HG03571 (cell line): ENCODE measurements around the gene ARSA.
"Not testable (repeated sequence)": the region's sequence is repeated elsewhere in the genome, so short reads cannot be mapped to it uniquely, and the experiment has no call there.

Experiments
- ATAC-seq: cut with Tn5 transposase; IDR thresholded peaks from one replicate; pipeline ENCODE4 v1.9.1; 2021; ENCODE audit not compliant: unreplicated experiment

The ARSA gene

GRCh38 chr22:50624347-50625130, 3.4 kb downstream of the ARSA start:
- no peak for ATAC-seq

GRCh38 chr22:50622723-50623327, 5.1 kb downstream of the ARSA start:
- no peak for ATAC-seq

- no peak for ATAC-seq
Measured at GRCh38 chr22:50621948-50622722, 5.8 kb downstream of the ARSA start.

GRCh38 chr22:50621356-50621880, 6.5 kb downstream of the ARSA start:
- ATAC-seq, result peak; percentile 36

- ATAC-seq, result peak; percentile 35
Measured at GRCh38 chr22:50620593-50621355, 7.2 kb downstream of the ARSA start.

- not testable (repeated sequence) for ATAC-seq
Measured at GRCh38 chr22:50614296-50614695, 13.7 kb downstream of the ARSA start.

- no peak for ATAC-seq
Measured at GRCh38 chr22:50613291-50613981, 14.5 kb downstream of the ARSA start.

- ATAC-seq, result no peak
Measured at GRCh38 chr22:50612528-50613221, 15.3 kb downstream of the ARSA start.

- ATAC-seq, result no peak
Measured at GRCh38 chr22:50612168-50612527, 15.8 kb downstream of the ARSA start.

- ATAC-seq, result no peak
Measured at GRCh38 chr22:50611341-50612060, 16.5 kb downstream of the ARSA start.

- no peak for ATAC-seq
Measured at GRCh38 chr22:50610581-50610980, 17.4 kb downstream of the ARSA start.

- no peak for ATAC-seq
Measured at GRCh38 chr22:50610041-50610451, 17.9 kb downstream of the ARSA start.

GRCh38 chr22:50609599-50609998, 18.4 kb downstream of the ARSA start:
- no peak for ATAC-seq

GRCh38 chr22:50608996-50609395, 19.0 kb downstream of the ARSA start:
- ATAC-seq, result no peak

GRCh38 chr22:50608058-50608840, 19.7 kb downstream of the ARSA start:
- ATAC-seq, result not testable (repeated sequence)

GRCh38 chr22:50607659-50608020, 20.3 kb downstream of the ARSA start:
- no peak for ATAC-seq

- ATAC-seq, result no peak
Measured at GRCh38 chr22:50606946-50607658, 20.9 kb downstream of the ARSA start.
